OCI-LY3 (cell line): ENCODE data around the gene SLC9A4.

Experiments
- H2AFZ ChIP-seq: fragments of 200-600, 300-600 bp; shearing (Covaris generic); 2 replicates; pipeline ENCODE4 v1.6.0; 2014; ENCODE audit warnings: antibody characterized with exemption, low read depth, low read length
- H3K27ac ChIP-seq: fragments of 200-600, 300-600 bp; sonication (generic); 2 replicates; pipeline ENCODE4 v1.5.1; 2014; ENCODE audit warnings: mild to moderate bottlenecking, low read length, moderate library complexity, mixed read lengths
- H3K27me3 ChIP-seq: fragments of 200-600, 300-600 bp; sonication (generic); 2 replicates; pipeline ENCODE4 v1.6.1; 2014; ENCODE audit warnings: low read depth, low read length, mixed read lengths
- H3K36me3 ChIP-seq: fragments of 200-600, 300-600 bp; sonication (generic); replicated peaks from 2 replicates; pipeline ENCODE3; 2014; ENCODE audit warnings: low read depth, low read length, mixed read lengths
- H3K4me1 ChIP-seq: fragments of 300-600, 200-600 bp; sonication (generic); 2 replicates; pipeline ENCODE4 v1.6.1; 2014; ENCODE audit warnings: low read length, mixed read lengths
- H3K4me2 ChIP-seq: fragments of 200-600, 300-600 bp; sonication (generic); 2 replicates; pipeline ENCODE4 v1.6.1; 2014; ENCODE audit warnings: low read length, mixed read lengths
- H3K4me3 ChIP-seq: fragments of 300-600, 200-600 bp; sonication (generic); 2 replicates; pipeline ENCODE4 v1.5.1; 2014; ENCODE audit warnings: antibody characterized with exemption, mild to moderate bottlenecking, low read length, moderate library complexity
- H3K79me2 ChIP-seq: fragments of 300-600, 200-600 bp; shearing (Covaris generic); 2 replicates; pipeline ENCODE4 v1.6.1; 2014; ENCODE audit warnings: mild to moderate bottlenecking, low read length, mixed read lengths
- H3K9ac ChIP-seq: fragments of 300-600, 200-600 bp; shearing (Covaris generic); 2 replicates; pipeline ENCODE4 v1.6.0; 2014; ENCODE audit warnings: mild to moderate bottlenecking, low read length, moderate library complexity
- H3K9me3 ChIP-seq: fragments of 200-600, 300-600 bp; shearing (Covaris generic); 2 replicates; pipeline ENCODE4 v1.6.1; 2014; ENCODE audit warnings: low read length, mixed read lengths; ENCODE audit not compliant: insufficient read depth
- H4K20me1 ChIP-seq: fragments of 200-600, 300-600 bp; sonication (generic); 2 replicates; pipeline ENCODE4 v1.6.1; 2016; ENCODE audit warnings: low read length, mixed read lengths; ENCODE audit not compliant: insufficient read depth
- EZH2phosphoT487 ChIP-seq: fragments of 200-600 bp; shearing (Covaris generic); IDR thresholded peaks from 2 replicates; pipeline ENCODE4 v1.6.1; 2018; ENCODE audit warnings: antibody characterized with exemption, mixed run types, low read depth
- TF ChIP-seq, protein P1 (sequence below): fragments of 200-600, 300-600 bp; sonication (generic); IDR thresholded peaks from 2 replicates; pipeline ENCODE4 v1.5.1; 2014; ENCODE audit warnings: antibody characterized with exemption, low read length, low read depth

The SLC9A4 gene

GRCh38 chr2:102538491-102538890, 65.5 kb downstream of the SLC9A4 start:
- TF ChIP-seq, protein P1, sequence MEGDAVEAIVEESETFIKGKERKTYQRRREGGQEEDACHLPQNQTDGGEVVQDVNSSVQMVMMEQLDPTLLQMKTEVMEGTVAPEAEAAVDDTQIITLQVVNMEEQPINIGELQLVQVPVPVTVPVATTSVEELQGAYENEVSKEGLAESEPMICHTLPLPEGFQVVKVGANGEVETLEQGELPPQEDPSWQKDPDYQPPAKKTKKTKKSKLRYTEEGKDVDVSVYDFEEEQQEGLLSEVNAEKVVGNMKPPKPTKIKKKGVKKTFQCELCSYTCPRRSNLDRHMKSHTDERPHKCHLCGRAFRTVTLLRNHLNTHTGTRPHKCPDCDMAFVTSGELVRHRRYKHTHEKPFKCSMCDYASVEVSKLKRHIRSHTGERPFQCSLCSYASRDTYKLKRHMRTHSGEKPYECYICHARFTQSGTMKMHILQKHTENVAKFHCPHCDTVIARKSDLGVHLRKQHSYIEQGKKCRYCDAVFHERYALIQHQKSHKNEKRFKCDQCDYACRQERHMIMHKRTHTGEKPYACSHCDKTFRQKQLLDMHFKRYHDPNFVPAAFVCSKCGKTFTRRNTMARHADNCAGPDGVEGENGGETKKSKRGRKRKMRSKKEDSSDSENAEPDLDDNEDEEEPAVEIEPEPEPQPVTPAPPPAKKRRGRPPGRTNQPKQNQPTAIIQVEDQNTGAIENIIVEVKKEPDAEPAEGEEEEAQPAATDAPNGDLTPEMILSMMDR = no peak
- Histone ChIP-seq H2AFZ (no peak overlapping the region), H3K36me3 (no peaks in the 10 kb centered on the region), H3K4me2 (no peak overlapping the region), H3K4me1 (no peaks in the 10 kb centered on the region), H3K27ac (no peak overlapping the region), H3K9ac (no peak overlapping the region), H4K20me1 (no peaks in the 10 kb centered on the region), H3K79me2 (no peaks in the 10 kb centered on the region), H3K4me3 (no peak overlapping the region), H3K9me3 (no peaks in the 10 kb centered on the region), H3K27me3 (no peaks in the 10 kb centered on the region)

GRCh38 chr2:102540882-102541281, 67.9 kb downstream of the SLC9A4 start:
- Histone ChIP-seq H3K79me2 (no peaks in the 10 kb centered on the region), H3K9me3 (no peaks in the 10 kb centered on the region), H3K4me3 (no peak overlapping the region), H3K4me1 (no peaks in the 10 kb centered on the region), H3K27me3 (no peaks in the 10 kb centered on the region), H3K27ac (no peak overlapping the region), H4K20me1 (no peaks in the 10 kb centered on the region), H3K36me3 (no peaks in the 10 kb centered on the region), H2AFZ (no peak overlapping the region), H3K4me2 (no peak overlapping the region), H3K9ac (no peak overlapping the region)
- no peak for TF ChIP-seq EZH2phosphoT487
- TF ChIP-seq, protein P1 = no peak

GRCh38 chr2:102544182-102544581, 71.2 kb downstream of the SLC9A4 start:
- TF ChIP-seq, protein P1 = no peak
- no peak for TF ChIP-seq EZH2phosphoT487
- no peak overlapping the region for H3K27ac ChIP-seq
- H3K36me3 ChIP-seq = no peaks in the 10 kb centered on the region
- no peak overlapping the region for H2AFZ ChIP-seq
- H3K4me1 ChIP-seq = no peaks in the 10 kb centered on the region
- H3K27me3 ChIP-seq = no peaks in the 10 kb centered on the region
- H3K9ac ChIP-seq = no peak overlapping the region
- peaks cover 7% of the 10 kb centered on the region; the same call in 1 of the 2 replicates for H3K9me3 ChIP-seq
- no peak overlapping the region for H3K4me3 ChIP-seq
- H3K79me2 ChIP-seq = no peaks in the 10 kb centered on the region
- no peak overlapping the region for H3K4me2 ChIP-seq
- no peaks in the 10 kb centered on the region for H4K20me1 ChIP-seq

DNA sequence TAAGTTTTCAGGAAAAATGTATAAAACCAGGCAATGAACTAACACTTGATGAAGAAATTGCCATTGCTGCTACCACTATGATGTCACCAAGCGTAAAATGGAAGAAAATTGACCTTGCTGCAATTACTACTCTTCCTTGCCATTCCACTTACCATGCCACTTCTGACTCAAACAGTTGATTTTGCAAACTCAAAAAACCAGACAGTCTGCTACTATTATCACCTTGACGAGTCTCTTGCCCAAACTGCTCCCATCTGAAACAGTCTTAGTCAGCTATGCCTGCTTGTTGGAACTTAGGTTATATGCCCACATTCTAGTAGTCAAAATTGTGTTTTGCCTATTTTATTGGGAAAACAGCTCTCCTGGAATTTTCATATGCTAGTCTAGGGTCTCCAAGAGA, 74.4 kb downstream of the SLC9A4 start:
- no peak overlapping the region for H3K4me3 ChIP-seq
- no peak overlapping the region for H3K9ac ChIP-seq
- H3K4me1 ChIP-seq = no peaks in the 10 kb centered on the region
- H3K27ac ChIP-seq = no peak overlapping the region
- no peaks in the 10 kb centered on the region for H3K79me2 ChIP-seq
- peaks cover 11% of the 10 kb centered on the region; the same call in 1 of the 2 replicates for H3K9me3 ChIP-seq
- H3K36me3 ChIP-seq = no peaks in the 10 kb centered on the region
- H4K20me1 ChIP-seq = no peaks in the 10 kb centered on the region
- H2AFZ ChIP-seq = no peak overlapping the region
- H3K4me2 ChIP-seq = no peak overlapping the region
- TF ChIP-seq EZH2phosphoT487 = no peak
- TF ChIP-seq, protein P1 = no peak
- H3K27me3 ChIP-seq = no peaks in the 10 kb centered on the region
